ENCODE measurements around the gene UNC5B.

Gene UNC5B

GRCh38 chr10:71349406-71349805 is 137.0 kb downstream of the UNC5B start:
- peak; percentile 95 for DNase-seq

DNA sequence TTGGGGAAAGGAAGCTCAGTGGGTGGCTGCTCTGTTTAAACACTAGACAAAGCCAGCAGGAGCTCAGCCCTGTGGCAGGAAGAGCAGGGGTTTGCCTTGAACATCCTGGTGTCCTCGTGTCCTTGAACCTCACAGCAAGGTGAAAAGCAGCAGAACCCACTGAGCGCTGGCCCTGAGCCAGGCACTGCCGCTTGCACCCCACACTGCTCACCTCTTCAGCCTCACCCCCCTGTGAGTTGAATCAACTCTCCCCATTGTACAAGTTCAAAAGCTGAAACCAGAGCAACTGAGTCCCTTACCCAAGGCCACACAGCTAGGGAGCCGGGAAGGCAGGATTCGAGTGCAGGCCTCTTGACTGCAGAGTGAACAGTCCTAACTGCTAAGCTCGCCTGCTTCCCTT is 138.7 kb downstream of the UNC5B start:
- DNase-seq, result no peak

- DNase-seq, result no peak
These were observed 139.4 kb downstream of the UNC5B start for GRCh38 chr10:71351628-71352319.
